Measurements from ENCODE around the gene STPG3.

The STPG3 gene

DNA sequence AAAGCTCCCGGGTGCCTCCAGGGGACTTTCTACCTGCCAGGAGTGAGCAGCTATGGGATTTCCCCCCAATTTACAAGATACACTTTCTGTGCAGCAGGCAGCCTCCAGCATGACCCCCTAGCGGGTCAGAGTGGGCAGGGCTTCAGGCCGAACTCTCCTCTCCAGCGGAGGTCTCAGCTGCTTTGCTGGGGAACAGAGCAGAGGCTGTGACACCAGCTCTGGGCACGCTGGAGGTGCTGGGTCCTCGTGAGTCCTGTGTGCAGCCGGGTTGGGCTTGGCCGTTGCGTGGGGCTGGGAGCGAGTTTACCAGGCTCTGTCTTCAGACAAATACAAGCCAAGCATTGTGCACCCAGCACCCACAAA lies 48.1 kb downstream of the STPG3 start:
- TF ChIP-seq, protein P1, sequence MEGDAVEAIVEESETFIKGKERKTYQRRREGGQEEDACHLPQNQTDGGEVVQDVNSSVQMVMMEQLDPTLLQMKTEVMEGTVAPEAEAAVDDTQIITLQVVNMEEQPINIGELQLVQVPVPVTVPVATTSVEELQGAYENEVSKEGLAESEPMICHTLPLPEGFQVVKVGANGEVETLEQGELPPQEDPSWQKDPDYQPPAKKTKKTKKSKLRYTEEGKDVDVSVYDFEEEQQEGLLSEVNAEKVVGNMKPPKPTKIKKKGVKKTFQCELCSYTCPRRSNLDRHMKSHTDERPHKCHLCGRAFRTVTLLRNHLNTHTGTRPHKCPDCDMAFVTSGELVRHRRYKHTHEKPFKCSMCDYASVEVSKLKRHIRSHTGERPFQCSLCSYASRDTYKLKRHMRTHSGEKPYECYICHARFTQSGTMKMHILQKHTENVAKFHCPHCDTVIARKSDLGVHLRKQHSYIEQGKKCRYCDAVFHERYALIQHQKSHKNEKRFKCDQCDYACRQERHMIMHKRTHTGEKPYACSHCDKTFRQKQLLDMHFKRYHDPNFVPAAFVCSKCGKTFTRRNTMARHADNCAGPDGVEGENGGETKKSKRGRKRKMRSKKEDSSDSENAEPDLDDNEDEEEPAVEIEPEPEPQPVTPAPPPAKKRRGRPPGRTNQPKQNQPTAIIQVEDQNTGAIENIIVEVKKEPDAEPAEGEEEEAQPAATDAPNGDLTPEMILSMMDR (IDR thresholded peaks at IDR 0.05; ENCODE audit: low read depth, low read length, missing control alignments), result no peak
- H3K27me3 ChIP-seq (replicated peaks), result no peaks in the 10 kb centered on the region
- DNase-seq, result no peak
- H3K36me3 ChIP-seq (replicated peaks), result no peaks in the 10 kb centered on the region
- in situ Hi-C loops (cut with HindIII; ENCODE audit: low pct_ligation_motif_present, low sequenced_read_pairs), result no loop called here
- peak overlapping the region; percentile 55 for H3K27ac ChIP-seq
- H3K4me3 ChIP-seq (ENCODE audit: low read depth, low read length), result no peak overlapping the region

DNA sequence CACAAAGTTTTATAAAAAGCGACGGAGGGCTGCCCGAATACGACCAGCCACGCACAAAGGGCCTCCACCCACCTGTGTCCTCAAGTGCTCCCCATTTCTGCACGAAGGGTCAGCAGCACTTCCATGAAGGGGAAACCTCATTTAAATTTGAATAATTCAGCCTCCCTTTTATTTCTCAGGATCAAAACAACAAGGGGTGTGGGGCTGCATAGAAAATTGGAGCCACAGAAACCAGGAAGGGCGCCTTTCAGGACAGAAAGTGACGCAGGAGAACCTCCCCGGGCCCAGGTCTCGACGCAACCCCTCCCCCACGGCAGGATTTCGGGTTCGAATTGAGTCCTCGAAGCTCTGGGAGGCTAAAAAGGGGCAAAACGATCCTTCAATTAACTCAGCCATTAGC lies 48.9 kb downstream of the STPG3 start:
- TF ChIP-seq, protein P1 (IDR thresholded peaks at IDR 0.05; ENCODE audit: low read depth, low read length, missing control alignments), result no peak
- Histone ChIP-seq H3K27ac (no peak overlapping the region), H3K4me3 (ENCODE audit: low read depth, low read length) (no peak overlapping the region), H3K36me3 (replicated peaks) (no peaks in the 10 kb centered on the region), H3K27me3 (replicated peaks) (no peaks in the 10 kb centered on the region)
- in situ Hi-C loops (cut with HindIII; ENCODE audit: low pct_ligation_motif_present, low sequenced_read_pairs), result no loop called here
- DNase-seq, result no peak

DNA sequence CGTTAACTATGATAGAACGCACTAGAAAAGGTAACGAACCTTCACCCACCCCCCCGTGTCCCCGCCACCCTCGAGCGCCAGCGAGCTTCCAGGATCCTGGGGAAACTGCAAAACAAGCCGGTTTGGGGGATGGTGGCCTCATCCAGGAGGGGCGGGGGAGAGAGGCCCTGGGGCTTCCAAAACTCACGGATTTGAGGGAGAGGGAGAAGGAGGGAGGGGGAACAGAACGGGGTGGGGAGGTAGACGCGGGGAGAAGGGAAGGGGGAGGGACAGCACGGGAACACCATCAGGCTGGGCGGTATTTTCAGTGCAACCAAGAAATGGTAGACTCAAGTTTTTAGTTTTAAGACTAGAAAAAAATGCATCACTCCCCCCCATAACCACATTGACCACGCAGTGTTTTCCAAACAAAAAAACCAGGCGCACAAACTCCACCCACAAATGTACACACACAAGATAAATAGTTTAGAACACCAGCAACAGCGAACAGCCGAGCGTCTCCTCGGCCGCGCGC lies 49.5 kb downstream of the STPG3 start:
- H3K27ac ChIP-seq, result peak overlapping the region; percentile 50
- in situ Hi-C loops (cut with HindIII; ENCODE audit: low pct_ligation_motif_present, low sequenced_read_pairs), result no loop called here
- no peak for DNase-seq
- TF ChIP-seq, protein P1 (IDR thresholded peaks at IDR 0.05; ENCODE audit: low read depth, low read length, missing control alignments), result no peak
- H3K27me3 ChIP-seq (replicated peaks), result no peaks in the 10 kb centered on the region
- peak overlapping the region; percentile 45 for H3K4me3 ChIP-seq (ENCODE audit: low read depth, low read length)
- H3K36me3 ChIP-seq (replicated peaks), result no peaks in the 10 kb centered on the region

DNA sequence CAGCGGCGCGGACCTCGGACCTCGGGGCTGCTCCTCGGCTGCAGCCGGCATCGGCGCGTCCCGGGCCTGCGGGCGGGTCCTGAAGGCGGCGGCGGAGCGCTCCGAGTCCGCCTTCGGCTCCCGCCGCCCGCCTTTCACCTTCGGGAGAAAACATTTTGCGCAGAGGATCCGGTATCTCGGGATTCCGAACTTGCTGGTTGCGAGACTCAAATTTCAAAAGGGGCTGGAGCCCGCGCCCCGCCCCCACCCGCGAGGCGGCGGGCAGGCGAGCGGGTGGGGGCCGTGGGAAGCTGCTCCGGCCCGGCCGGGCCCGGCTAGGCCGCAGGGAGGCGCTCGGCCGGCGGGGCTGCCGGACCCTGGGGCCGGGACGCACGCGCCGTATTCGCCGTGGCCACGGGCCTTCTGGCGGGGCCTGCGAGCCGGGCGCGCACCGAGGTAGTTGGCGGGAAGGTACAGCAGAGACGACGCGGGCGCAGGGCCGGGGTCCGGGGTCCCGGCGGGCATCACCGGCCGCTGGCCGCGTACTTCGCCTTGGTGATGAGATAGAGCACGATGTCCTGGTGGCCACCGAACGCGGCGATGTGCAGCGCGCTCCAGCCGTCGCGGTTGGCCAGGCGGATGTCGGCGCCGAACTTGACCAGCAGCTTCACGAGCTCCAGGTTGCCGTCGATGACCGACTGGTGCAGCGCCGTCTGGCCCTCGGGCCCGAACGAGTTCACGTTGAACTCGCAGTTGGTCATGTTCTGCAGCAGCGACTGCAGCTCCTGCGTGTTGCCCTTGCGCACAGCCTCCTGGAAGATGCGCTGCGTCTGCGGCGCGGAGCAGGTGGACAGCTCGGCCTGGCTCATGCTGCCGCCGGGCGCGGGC lies 50.2 kb downstream of the STPG3 start:
- Histone ChIP-seq H3K4me3 (ENCODE audit: low read depth, low read length) (peak overlapping the region; percentile 45), H3K36me3 (replicated peaks) (no peaks in the 10 kb centered on the region), H3K27ac (peak overlapping the region; percentile 50), H3K27me3 (replicated peaks) (no peaks in the 10 kb centered on the region)
- TF ChIP-seq, protein P1 (IDR thresholded peaks at IDR 0.05; ENCODE audit: low read depth, low read length, missing control alignments), result no peak
- in situ Hi-C loops (cut with HindIII; ENCODE audit: low pct_ligation_motif_present, low sequenced_read_pairs), result no loop called here
- no peak for DNase-seq

DNA sequence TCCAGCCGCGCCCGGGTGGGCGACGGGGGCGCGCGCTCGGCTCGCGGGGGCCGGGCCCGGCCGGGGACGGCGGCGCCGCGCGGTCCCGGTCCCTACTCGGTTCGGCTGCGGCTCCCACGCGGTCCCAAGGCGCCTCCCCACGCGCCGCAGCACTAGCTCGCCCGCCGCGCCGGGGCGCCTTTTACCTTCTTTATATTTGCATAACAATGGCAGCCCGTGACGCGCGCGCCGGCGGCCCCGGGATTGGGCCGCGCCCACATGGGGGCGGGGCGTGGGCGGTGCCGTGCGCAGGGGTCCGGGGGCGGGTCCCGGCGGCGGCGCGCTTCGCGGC lies 51.0 kb downstream of the STPG3 start, which contains the start of gene NRARP:
TSS of gene NRARP (minus strand) at position 154 of the 331 bp plus-strand sequence. CDS start 343 bp downstream, outside the sequence.
- Histone ChIP-seq H3K4me3 (ENCODE audit: low read depth, low read length) (peak within 1 kb of the TSS; percentile 45), H3K27me3 (replicated peaks) (no peaks in the 10 kb centered on the region), H3K27ac (peak within 1 kb of the TSS; percentile 50), H3K36me3 (replicated peaks) (no peaks in the 10 kb centered on the region)
- in situ Hi-C loops (cut with HindIII; ENCODE audit: low pct_ligation_motif_present, low sequenced_read_pairs), result no loop called here
- TF ChIP-seq, protein P1 (IDR thresholded peaks at IDR 0.05; ENCODE audit: low read depth, low read length, missing control alignments), result no peak
- peak; percentile 67 for DNase-seq

Measured in brain microvascular endothelial cell (primary cell).